Astrocyte of the cerebellum (primary cell): ENCODE results near the gene OR2V1.
"Not testable (repeated sequence)": the region's sequence is repeated elsewhere in the genome, so short reads cannot be mapped to it uniquely, and the experiment has no call there.

Source experiments
- DNase-seq: peaks from one replicate; pipeline ENCODE4 v3.0.0-alpha.2; 2011; ENCODE audit warnings: low read depth
- H3K4me3 ChIP-seq: 2 replicates; pipeline ENCODE4 v1.5.1; 2011; ENCODE audit warnings: mild to moderate bottlenecking, low read depth, low read length, moderate library complexity
- CTCF ChIP-seq: IDR thresholded peaks from 2 replicates; pipeline ENCODE4 v1.5.1; 2012; ENCODE audit warnings: low read length, low read depth, moderate library complexity, mild to moderate bottlenecking; ENCODE audit errors: missing control alignments
- in situ Hi-C: cut with HindIII; loops from 2 replicates; pipeline ENCODE4 v1.10.0; 2017; ENCODE audit warnings: low sequenced_read_pairs

OR2V1 gene

DNA sequence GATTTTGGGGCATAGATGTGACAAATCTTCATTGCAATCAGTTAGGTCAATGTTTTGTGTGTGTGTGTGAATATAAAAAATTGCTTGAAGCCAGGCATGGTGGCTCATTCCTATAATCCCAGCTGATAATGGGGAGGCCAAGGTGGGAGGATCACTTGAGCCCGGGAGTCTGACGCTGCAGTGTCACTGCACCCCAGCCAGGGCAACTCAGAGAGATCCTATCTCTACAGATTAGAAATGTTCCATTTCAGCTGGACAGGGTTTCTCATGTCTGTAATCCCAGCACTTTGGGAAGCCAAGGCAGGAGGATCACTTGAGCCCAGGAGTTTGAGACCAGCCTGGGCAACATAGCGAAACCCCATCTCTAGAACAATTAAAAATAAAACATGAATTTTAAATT is 27.9 kb upstream of the OR2V1 start:
- in situ Hi-C loops = no loop called here
- no peak for TF ChIP-seq CTCF
- DNase-seq = no peak
- H3K4me3 ChIP-seq = no peak overlapping the region

GRCh38 chr5:181156758-181157157 is 25.8 kb upstream of the OR2V1 start:
- DNase-seq = no peak
- in situ Hi-C loops = no loop called here
- no peak for TF ChIP-seq CTCF
- H3K4me3 ChIP-seq = no peak overlapping the region

DNA sequence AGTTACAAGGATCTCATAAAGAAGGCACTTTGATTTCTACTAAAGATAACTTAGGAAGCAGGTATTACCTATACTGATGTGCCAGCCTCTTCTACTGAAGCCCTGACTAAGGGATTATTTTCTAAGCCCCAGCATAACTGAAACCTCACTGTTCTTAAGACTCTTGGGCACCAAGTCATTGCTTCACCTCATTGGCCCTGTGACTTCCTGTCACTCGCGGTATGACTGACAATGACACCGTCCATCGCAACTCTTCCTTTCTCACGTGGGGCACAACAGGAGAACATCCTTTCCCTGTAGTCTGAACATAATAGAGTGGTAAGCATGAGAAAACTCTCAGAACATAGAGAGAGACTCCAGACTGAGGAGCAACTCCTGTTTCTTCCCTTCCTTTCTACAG is 22.8 kb upstream of the OR2V1 start:
- no peak for TF ChIP-seq CTCF
- no peak overlapping the region for H3K4me3 ChIP-seq
- DNase-seq = no peak
- in situ Hi-C loops = no loop called here

GRCh38 chr5:181152406-181152805 is 21.4 kb upstream of the OR2V1 start:
- H3K4me3 ChIP-seq = no peak overlapping the region
- no peak for DNase-seq
- in situ Hi-C loops = no loop called here
- TF ChIP-seq CTCF = no peak

DNA sequence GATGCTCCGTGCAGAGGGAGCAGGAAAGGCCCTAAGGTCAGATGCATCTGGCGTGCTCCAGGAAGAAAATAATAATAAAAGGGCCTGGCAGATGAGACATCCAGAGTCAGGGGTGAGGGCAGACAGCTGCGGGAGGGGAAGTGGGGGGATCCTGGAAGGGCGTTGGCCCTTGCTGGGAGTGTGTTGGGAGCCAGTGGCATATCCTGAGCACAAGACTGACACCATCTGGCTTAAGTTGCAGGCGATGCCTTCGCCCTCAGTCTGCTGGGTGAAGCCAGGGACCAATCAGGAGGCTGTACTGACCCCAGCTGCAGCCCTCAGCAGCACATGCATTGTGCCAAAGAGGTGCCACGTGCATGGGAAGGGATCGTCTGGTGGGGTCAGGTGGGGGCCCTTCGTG is 20.2 kb upstream of the OR2V1 start:
- H3K4me3 ChIP-seq = no peak overlapping the region
- no peak for DNase-seq
- TF ChIP-seq CTCF = no peak
- in situ Hi-C loops = no loop called here

DNA sequence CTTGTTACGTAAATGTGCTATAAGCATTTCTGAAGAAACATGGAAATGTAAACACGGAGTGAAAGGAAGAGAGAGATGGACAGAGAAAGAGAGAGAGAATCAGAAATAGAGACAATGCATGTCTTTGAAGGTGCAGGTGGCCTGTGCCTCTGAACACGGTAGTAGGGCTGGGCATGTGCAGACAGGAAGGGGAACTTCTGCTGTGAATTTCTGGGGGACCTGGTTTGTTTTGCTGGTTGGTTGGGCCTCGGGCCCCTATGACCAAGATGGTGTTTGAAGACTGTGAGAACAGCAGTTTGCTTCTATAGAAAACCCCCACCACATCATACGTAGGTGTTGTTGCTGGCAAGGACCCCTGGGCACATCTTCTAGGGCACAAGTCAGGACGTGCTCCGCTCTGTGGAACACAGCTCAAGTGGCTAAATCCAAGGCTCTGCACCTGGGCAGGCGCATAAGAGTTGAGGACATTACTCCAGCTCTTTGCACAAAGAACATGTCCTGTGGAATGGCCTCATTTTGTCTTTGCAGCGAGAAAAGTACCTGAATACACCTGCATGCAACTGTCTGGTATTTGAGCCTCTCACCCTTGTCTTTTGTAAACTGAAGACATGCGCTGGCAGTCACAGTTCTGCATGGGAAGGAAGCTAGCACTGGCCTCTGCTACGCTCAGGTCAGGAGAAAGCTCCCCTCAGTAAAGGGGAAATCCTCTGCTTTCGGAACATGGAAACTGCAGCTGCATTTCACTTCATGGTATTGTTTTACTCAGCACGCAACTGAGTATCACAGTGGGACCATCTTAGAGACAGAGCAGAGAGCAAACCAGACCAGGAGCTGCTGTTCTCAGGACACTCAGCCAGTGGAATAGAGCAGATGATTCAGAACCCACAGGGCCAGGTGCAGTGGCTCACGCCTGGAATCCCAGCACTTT is 19.1 kb upstream of the OR2V1 start:
- no peak for TF ChIP-seq CTCF
- no peak overlapping the region for H3K4me3 ChIP-seq
- no peak for DNase-seq
- in situ Hi-C loops = no loop called here

GRCh38 chr5:181149355-181149754 is 18.4 kb upstream of the OR2V1 start:
- H3K4me3 ChIP-seq = no peak overlapping the region
- no peak for DNase-seq
- in situ Hi-C loops = no loop called here
- TF ChIP-seq CTCF = no peak

DNA sequence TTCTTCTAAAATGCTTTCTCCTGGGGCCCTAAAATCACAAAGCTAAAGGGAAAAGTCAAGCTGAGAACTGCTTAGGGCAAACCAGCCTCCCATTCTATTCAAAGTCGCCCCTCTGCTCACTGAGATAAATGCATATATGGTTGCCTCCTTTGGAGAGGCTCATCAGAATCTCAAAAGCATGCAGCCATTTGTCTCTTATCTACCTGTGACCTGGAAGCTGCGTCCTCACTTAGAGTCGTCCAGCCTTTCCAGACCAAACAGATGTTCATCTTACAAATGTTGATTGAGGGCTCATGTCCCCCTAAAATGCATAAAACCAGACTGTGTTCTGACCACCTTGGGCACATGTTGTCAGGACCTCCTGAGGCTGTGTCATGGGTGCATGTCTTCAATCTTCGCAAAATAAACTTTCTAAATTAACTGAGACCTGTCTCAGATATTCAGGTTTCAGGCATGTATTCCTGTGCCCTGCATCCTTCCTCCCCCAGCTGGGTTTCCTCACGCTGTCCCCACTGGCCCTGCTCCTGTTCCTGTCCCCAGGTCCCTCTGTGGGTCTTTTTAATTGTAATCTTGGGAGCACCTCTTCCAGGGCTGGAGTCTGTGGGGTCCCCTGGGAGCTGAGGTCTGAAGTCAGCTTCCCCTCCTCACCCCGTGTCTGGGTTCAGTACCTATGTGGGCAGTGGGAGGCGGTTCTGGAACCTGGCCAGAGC is 16.1 kb upstream of the OR2V1 start, which contains the start of gene OR2V2:
OR2V2 (plus strand) TSS at position 660 of the 710 bp plus-strand sequence. CDS start 7,357 bp downstream, outside the sequence.
- in situ Hi-C loops, H3K4me3 ChIP-seq, DNase-seq: not testable (repeated sequence)
